Measurements from ENCODE around the gene MCAM.
A peak's percentile ranks its signal among the peaks of the same experiment; 100 is the strongest.

MCAM gene

DNA sequence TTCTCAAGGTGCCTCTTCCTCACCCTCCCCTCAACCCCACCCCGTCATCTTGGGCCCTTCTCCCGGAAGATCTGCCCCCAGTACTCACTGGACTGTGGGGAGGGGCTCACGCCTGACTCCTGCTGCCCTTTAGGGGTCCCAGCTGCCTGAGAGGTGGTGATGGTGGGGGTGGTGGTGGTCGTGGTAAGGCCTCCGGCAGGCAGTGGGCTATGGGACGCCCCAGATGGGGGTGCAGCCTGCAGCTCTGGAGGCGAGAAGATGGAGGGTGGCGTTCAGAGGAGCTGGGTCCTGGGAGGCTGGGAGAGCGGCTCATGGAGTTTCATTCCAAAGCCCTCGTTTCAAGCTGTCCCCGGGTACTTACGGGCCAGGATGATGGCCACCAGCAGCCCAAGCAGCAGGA, 28.8 kb upstream of the MCAM start:
- DNase-seq, result no peak

DNA sequence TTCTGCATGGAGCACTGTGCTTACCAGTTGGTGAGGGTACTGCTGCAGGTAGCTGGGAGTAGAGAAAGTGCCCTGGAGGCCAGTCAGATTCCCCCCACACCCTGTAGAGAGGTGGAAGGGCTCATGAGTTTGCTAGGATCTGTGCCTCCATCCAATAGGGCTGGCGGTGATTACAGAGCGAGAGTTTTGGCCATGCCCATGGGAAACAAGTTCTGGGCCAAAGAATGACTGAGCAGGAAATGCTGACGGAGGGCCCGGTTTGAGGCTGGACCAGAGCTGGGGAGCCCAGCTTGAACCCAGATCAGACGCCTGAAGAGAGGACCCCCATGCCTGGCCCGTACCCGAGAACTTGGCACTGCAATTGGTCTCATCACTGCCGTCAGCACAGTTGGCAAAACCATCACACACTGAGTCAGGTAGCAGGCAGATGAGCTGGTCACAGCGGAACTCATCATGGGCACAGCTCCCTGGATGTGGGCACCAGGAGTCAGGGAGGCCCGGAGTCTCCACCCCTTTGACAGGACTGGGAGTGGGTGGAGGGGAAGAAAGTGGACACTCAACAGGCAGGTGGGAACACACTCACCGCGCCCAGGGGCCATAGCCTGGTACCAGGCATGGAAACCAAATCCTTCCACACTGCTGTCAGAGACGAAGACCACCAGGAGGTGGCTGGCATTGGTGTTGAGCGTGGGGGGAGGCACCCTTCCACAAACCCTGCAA, 27.5 kb upstream of the MCAM start:
- no peak for DNase-seq

DNA sequence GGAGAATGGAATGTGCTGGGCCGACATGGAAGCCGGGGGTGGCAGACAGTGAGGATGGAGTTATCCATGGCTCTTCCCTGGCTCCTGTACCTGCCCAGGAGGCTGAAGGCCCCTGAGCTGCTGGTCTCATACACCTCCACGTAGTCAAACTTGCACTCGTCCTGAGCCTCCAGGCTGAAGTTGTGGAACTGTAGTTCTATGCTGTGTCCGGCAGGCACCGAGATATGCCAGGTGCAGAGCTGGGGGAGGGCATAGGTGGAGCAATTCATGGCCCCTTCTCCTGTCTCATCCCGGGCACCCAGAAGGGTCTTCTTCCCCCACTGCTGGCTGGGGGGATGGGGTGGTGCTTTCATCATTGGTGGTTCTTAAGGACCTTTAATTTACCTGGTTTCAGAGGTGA, 26.8 kb upstream of the MCAM start:
- no peak for DNase-seq

- no peak for DNase-seq
Measured at GRCh38 chr11:119342362-119343130, 25.6 kb upstream of the MCAM start.

GRCh38 chr11:119342023-119342300, 25.0 kb upstream of the MCAM start:
- no peak for DNase-seq

DNA sequence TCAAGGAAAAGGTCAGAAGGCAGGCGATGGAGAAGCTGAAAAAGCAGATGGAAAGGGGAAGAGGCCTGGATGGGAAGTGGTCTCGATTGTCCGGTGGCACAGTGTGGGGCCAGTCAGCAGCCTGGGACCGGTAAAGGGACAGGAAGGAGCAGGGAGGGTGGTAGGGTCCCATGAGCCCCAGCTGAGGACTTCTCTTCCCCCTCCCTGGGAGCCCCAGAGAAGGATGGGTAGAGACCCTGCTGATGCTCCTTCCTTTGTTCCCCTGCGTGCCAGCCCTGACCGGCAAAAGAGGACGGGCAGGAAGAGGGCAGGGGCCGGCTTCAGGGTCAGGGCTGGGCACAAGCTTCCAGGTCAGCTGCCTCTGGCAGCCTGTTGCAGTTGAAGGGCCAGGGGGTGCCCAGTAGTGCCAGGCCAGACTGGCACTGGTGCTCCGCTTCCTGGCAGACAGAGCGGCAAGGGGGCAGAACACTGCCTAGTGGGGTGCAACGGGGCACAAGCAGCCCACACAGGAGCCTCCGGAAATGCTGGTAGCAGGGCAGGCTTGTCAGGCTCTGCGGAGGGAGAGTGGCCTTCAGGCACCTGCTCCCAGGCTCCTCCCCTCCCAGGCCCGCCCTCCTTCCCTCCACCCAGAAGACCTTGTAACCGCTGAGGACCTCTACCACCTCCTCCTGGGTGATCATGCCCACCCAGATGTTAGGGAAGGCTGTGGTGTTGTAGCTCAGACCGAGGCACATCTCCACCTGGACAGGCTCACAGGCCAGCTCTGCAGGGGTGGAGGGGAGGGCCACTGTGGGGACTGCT, 24.5 kb upstream of the MCAM start:
- no peak for DNase-seq

GRCh38 chr11:119340335-119341221, 23.6 kb upstream of the MCAM start, which contains the start of gene C1QTNF5:
Gene C1QTNF5 (minus strand): TSS chr11:119340883. CDS start chr11:119340397, 486 bp downstream.
- DNase-seq, result no peak

GRCh38 chr11:119339589-119340334, 22.8 kb upstream of the MCAM start:
- DNase-seq, result peak; percentile 24

DNA sequence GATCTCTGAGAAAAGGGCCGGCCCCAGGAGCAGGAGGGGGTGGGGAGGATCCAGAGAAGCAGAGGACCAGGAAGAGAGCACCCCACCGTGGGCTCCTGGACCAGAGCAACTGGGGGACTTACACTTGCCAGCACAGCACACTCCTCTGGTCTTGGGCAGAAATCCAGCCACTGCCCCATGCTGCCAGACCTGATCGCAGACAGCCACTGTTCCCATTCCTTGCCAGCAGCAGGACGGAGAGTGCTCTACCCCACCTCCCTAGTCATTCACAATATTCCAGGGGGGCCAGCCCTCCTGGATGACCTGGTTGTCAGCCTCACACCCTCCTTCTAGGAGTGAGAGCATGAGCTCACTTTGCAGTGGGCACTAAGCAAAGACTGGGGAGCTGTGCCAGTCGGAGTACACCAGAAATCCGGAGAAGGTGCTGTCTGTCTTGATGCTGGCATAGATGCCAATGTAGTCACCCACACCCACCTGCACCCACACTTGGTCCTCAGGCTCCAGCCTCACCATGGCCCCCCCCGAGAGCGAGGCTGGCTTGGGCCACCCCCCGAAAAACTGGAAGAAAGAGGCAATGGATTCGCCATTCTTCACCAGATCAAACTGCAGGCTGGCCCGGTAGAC, 22.1 kb upstream of the MCAM start:
- DNase-seq, result no peak

- peak; percentile 86 for DNase-seq
Measured at GRCh38 chr11:119338318-119338890, 21.5 kb upstream of the MCAM start.

DNA sequence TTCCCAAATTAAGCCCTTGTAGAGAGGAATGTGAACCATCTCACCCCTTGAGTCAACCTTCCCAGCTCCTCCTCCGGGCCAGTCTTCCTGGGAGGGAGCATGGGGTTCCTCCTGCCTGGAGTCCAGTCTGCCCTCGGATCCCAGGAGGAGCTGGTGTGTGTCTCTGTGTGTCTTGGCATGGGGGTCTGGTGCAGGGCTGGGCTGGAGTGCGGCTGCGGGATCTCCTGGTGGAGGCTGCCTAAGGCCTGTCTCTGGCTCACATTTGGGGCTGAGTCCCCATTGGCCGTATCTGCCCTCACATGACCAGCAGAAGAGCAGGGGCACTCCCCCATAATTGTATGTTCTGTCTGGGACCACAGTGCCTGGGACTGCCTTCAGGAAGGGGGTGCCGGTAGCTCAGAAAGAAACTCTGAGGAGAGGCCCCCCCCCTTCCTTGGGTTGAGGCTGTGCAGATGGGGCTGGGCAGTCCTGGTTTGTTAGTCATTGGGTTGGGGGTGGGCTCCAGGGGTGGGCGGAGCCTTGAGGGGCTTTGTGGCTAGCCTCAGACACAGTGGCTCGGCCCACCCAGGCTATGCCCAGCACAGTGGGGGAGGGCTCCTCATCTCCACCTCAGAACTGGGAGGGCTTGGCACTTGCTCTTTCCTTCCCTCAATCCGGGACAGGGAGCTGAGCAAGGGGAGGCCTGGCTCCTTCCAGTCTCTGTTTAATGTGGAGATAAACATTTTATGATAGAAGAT, 20.8 kb upstream of the MCAM start:
- no peak for DNase-seq

GRCh38 chr11:119336744-119337469, 20.0 kb upstream of the MCAM start:
- no peak for DNase-seq

GRCh38 chr11:119335655-119336543, 19.0 kb upstream of the MCAM start:
- DNase-seq, result no peak

GRCh38 chr11:119335091-119335654, 18.2 kb upstream of the MCAM start:
- no peak for DNase-seq

GRCh38 chr11:119334174-119334930, 17.4 kb upstream of the MCAM start, which contains the start of gene RNF26:
Gene RNF26 (plus strand): TSS chr11:119334527. CDS start chr11:119335123, 596 bp downstream.
- DNase-seq, result peak; percentile 100

GRCh38 chr11:119332111-119332765, 15.3 kb upstream of the MCAM start:
- no peak for DNase-seq

GRCh38 chr11:119330237-119330636, 13.3 kb upstream of the MCAM start:
- DNase-seq, result no peak
